HG03039 (cell line): ENCODE results near the gene DMBX1.

Experiments used
- ATAC-seq: cut with Tn5 transposase; IDR thresholded peaks from one replicate; pipeline ENCODE4 v1.9.1; 2021; ENCODE audit warnings: mild to moderate bottlenecking, moderate library complexity; ENCODE audit not compliant: unreplicated experiment

The DMBX1 gene

DNA sequence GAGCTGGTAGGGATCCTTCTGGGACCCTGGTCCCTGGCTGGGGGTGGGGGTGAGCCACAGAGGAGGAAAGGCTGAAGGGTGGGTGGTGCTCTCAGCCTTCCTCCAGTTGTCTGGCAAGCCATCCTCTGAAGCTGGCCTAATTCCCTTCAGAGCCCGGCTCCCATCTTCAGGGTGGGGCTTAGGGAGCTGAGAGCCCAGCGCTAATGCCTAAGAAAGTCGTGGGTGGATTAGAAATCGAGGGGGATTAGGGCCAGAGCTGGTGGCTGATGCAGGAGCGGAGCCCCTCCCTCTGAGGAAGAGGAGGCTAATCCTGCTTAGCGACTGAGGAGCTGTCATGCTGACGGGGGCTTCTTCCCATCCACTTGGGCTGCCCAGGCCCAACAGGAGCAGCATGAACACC is 30.8 kb upstream of the DMBX1 start:
- no peak for ATAC-seq

DNA sequence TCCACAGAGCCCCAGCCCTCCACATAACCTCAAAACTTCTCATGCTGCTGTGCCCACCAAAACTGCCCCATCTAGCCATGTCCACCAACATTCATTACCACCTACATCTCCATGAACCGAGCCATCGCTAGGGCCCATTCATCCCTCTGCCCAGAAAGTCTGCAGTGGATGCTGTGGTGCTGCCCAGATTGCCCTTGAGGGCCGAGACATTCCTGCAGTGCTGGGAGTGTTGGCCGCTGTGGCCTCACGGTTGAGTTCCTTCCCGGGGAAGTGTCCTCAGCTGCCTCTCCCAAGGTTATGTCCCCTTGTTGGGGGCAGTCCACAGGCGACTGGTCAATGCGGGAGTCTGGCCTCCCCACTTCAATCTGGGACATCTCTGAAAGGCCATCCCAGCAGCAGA is 30.3 kb upstream of the DMBX1 start:
- no peak for ATAC-seq

GRCh38 chr1:46461017-46461808 is 28.4 kb upstream of the DMBX1 start:
- no peak for ATAC-seq

DNA sequence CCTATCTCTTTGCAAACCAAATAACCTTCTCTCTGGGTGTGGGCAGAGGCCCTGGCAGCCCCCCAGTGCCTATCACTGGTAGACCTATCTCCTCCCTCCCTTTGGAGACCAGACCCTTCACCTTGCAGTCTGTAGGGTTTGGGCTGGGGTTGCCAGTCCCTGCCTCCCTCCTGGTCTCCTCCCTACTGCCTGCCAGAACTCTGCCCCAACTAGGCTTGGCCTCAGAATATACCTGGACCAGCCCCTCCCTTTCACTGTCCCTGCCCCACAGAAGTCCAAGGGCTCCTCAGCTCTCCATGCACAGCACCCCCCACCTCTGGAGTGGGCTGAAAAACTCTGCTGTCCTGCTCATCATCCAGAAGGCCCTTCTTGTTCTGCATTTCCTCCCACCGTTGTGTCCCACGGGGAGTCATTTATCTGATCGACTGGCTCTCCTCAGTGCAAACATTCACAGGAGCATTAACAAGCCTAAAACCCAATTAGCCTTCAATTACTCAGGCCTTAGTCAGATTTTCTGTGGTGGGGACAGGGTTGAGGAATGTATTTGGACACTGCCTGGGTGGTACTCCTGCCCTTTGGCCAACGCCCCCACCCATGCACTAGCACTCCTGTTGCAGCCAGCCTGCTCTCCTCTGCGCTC is 27.7 kb upstream of the DMBX1 start:
- no peak for ATAC-seq

GRCh38 chr1:46464013-46464548 is 25.6 kb upstream of the DMBX1 start:
- ATAC-seq, result no peak

DNA sequence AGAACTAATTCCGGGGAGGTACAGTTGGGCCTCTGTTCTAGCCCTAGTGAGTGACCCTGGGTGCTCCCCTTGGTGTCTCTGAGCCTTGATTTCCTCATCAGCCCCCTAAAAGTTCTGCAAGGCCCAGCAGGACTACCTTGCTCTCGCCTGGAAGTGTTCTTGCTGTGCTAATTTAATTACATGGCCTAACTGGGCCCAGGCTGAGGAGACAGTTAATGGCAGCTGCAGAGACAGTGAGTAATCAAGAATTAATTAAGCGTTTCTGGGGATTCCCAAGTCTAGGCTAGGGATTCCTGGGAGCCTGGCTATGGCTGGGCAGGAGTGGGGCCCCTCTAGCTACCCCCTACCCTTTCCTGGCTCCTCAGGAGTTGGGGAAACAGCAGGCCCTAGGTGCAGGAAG is 24.7 kb upstream of the DMBX1 start:
- no peak for ATAC-seq

- no peak for ATAC-seq
Observed at GRCh38 chr1:46465981-46466476, 23.6 kb upstream of the DMBX1 start.

- ATAC-seq, result no peak
Observed at GRCh38 chr1:46466477-46467182, 23.0 kb upstream of the DMBX1 start.

DNA sequence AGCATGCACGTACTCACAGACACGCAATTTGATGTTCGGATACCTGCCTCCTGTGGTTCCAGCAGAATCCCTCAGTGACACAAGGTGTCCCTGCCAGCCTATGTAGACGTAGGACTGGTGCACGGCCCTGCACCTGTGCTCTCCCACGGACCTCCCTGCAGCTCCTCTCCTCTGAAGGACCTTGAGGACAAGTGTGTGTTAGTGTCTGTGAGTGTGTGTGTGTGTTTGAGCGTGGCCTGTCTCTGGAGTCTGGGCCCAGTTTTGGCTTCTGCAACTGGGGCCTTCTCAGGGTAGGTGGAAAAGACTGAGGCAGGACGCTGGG is 22.5 kb upstream of the DMBX1 start:
- no peak for ATAC-seq

DNA sequence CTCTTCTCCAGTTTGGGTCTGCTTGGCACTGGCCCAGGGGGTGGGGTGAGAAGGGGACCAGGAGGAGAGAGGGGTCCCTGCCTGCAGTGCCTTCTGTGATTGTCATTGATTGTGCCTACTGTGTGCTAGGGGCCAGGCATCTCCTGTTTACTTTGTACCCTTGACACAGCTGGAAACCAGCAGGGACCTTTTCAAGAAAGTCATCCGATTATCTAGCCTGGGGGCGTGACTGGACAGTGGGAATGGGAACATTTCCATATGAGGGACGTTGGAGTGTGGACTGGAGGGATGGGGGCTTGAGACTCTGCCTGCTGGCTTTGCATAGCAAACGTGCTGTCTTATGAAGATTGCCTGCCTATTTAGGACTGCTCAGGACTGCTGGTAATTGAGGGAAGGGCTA is 19.8 kb upstream of the DMBX1 start:
- ATAC-seq, result no peak

- no peak for ATAC-seq
Observed at GRCh38 chr1:46471848-46472492, 17.7 kb upstream of the DMBX1 start.

GRCh38 chr1:46472498-46473181 is 17.0 kb upstream of the DMBX1 start:
- ATAC-seq, result no peak

GRCh38 chr1:46473991-46474390 is 15.6 kb upstream of the DMBX1 start:
- no peak for ATAC-seq

DNA sequence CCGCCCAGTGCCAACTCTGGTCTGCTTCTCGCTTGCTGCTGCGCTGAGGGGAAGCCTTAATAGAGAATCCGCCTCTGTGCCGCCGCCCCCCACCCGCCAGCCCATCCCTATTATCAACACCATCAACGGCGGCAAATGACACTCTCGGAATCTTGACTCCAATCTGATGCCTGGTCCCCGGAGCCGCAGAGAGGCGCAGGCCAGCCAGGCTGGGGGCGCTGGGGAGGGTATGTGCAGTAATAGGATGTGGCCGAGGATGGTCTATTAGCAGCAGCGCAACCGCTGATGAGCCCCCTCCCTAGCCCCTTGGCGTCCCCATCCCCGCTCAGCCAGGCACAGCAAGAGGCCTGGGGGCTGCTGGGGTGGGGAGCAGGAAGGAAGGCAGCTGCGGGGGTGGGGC is 15.1 kb upstream of the DMBX1 start:
- ATAC-seq, result no peak

DNA sequence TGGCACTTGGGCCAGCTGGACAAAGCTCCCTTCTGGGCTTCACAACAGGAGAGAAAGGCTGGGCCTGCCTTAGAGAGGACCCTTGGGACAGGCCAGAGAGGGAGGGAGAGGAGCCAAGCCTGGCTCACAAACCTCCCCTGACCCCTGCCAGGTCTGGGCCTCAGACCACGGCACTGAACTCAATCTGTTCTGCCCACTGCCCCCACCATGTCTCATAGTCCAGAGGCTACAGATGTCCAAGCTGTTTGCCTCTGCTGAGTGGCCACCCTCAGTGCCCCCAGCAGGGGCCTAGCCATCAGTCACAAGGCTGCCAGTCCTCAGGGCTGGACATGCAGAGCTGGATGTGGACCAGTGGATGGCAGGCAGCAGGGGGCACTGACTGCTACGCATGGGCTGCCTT is 13.0 kb upstream of the DMBX1 start:
- ATAC-seq, result no peak

DNA sequence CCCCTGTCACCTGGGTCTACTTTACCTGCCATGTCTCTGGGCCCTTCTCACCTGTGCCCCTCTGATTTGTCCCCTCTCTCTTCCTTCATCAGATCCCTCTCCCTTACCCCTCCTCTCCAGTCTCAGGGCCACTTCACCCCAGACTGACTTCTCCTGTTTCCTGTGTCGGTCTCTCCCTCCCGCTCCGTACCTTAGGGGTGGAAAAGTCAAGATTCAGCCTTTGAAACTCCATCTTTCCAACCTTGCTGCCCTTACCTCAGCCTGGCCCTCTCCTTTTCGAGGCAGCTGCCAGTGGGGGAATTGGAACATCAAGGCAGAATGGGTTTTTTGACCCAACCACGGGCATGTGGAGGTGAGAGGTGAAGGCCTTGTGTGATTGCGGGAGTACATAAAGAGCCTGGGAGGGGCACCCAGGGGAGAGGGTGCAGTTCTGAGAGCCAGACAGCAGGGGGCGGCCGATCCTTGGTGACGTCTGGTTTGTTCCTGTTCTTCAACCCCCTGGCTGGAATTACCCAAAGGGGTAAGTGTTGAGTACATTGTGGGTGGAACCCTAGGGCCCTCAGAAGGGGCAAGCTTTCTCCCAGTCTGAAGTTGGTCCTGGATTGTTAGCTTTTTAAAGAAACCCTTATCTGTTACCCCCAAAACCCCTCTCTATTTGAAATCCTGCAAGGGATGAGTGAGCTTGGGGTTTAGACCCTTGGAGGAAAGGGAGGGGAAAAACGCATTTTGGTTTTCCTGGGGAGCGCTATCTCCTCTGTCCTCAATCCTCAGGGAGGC is 12.3 kb upstream of the DMBX1 start:
- no peak for ATAC-seq

- no peak for ATAC-seq
Observed at GRCh38 chr1:46478721-46479485, 10.7 kb upstream of the DMBX1 start.

- ATAC-seq, result no peak
Observed at GRCh38 chr1:46479744-46480350, 9.8 kb upstream of the DMBX1 start.
